A673 (cell line): ENCODE measurements around the gene PHTF1.

Source experiments
- CTCF ChIP-seq: fragments of 300-800, 200-600 bp; sonication (generic); conservative IDR thresholded peaks from 2 replicates; pipeline ENCODE4 v1.5.1; 2017; ENCODE audit warnings: low read depth, mild to moderate bottlenecking, antibody characterized with exemption, low read length, moderate library complexity, mixed read lengths
- EZH2 ChIP-seq: fragments of 200-600 bp; sonication (generic); IDR thresholded peaks from 2 replicates; pipeline ENCODE4 v1.6.1; 2017; ENCODE audit warnings: borderline replicate concordance, low read depth, mild to moderate bottlenecking, mixed read lengths, antibody characterized with exemption, low read length; ENCODE audit not compliant: poor library complexity, severe bottlenecking

DNA sequence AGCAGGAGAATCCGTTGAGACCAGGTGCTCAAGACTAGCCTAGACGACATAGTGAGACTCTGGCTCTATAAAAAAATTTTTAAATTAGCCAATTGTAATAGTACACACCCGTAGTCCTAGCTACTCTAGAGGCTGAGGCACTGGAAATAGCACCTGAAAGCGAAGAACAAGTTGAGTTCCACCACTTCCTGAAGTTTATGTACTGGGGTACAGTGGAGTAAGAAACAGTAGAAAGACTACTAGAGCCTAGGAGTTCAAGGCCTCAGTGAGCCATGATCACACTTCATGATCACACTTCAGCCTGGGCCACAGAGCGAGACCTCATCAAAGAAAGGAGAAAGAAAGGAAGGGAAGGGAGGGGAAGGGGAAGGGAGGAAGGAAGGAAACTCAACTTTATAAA lies 33.2 kb upstream of the PHTF1 start:
- TF ChIP-seq CTCF (no peak), EZH2 (no peak)
